H9 (cell line): ENCODE results near the gene ANAPC2. TPM values are rescaled to one million over a fixed set of nuclear protein-coding genes. Genes with fewer than 3 reads are reported as not detected.
A peak's percentile ranks its signal among the peaks of the same experiment; 100 is the strongest.

Experiments
- DNase-seq: peaks from one replicate; pipeline ENCODE4 v3.0.0-alpha.2; 2017
- H2AFZ ChIP-seq: one replicate; pipeline ENCODE4 v1.6.1; 2013; ENCODE audit warnings: mild to moderate bottlenecking, low read length, control low read depth, moderate library complexity
- H2AK5ac ChIP-seq: 2 replicates; pipeline ENCODE4 v1.6.1; 2013; ENCODE audit warnings: low read length, control low read depth, mixed read lengths; ENCODE audit not compliant: insufficient read length
- H2BK120ac ChIP-seq: one replicate; pipeline ENCODE4 v1.6.1; 2013; ENCODE audit warnings: low read depth, mild to moderate bottlenecking, low read length, control low read depth, inconsistent platforms; ENCODE audit not compliant: poor library complexity, severe bottlenecking
- H2BK12ac ChIP-seq: 2 replicates; pipeline ENCODE4 v1.6.1; 2013; ENCODE audit warnings: low read length, control low read depth, mixed read lengths, low read depth; ENCODE audit not compliant: insufficient read length
- H2BK15ac ChIP-seq: 2 replicates; pipeline ENCODE4 v1.6.1; 2013; ENCODE audit warnings: low read depth, low read length, control low read depth
- H2BK20ac ChIP-seq: one replicate; pipeline ENCODE4 v1.6.1; 2013; ENCODE audit warnings: low read depth, mild to moderate bottlenecking, low read length, control low read depth, inconsistent platforms; ENCODE audit not compliant: poor library complexity, severe bottlenecking
- H2BK5ac ChIP-seq: 2 replicates; pipeline ENCODE4 v1.6.1; 2013; ENCODE audit warnings: low read length, control low read depth, mixed read lengths; ENCODE audit not compliant: insufficient read length
- H3K14ac ChIP-seq: 2 replicates; pipeline ENCODE4 v1.6.1; 2013; ENCODE audit warnings: low read length, control low read depth; ENCODE audit not compliant: insufficient read depth
- H3K18ac ChIP-seq: 2 replicates; pipeline ENCODE4 v1.6.1; 2013; ENCODE audit warnings: low read depth, mild to moderate bottlenecking, mixed read lengths, low read length, control low read depth; ENCODE audit not compliant: insufficient read length
- H3K23ac ChIP-seq: 2 replicates; pipeline ENCODE4 v1.6.1; 2013; ENCODE audit warnings: low read length, control low read depth, mixed read lengths, low read depth; ENCODE audit not compliant: insufficient read length
- H3K23me2 ChIP-seq: 2 replicates; pipeline ENCODE4 v1.6.1; 2013; ENCODE audit warnings: low read depth, mild to moderate bottlenecking, mixed read lengths, low read length, control low read depth; ENCODE audit not compliant: insufficient read length, poor library complexity, severe bottlenecking
- H3K27ac ChIP-seq: 2 replicates; pipeline ENCODE4 v1.5.1; 2013; ENCODE audit warnings: low read length, control low read depth, mixed read lengths, low read depth; ENCODE audit not compliant: insufficient read length
- H3K27me3 ChIP-seq: 2 replicates; pipeline ENCODE4 v1.6.1; 2013; ENCODE audit warnings: low read length, control low read depth, inconsistent platforms; ENCODE audit not compliant: insufficient read depth
- H3K4ac ChIP-seq: 2 replicates; pipeline ENCODE4 v1.6.1; 2013; ENCODE audit warnings: low read depth, mild to moderate bottlenecking, control low read depth, inconsistent platforms, low read length, moderate library complexity
- H3K4me1 ChIP-seq: 2 replicates; pipeline ENCODE4 v1.6.1; 2013; ENCODE audit warnings: low read length, control low read depth, inconsistent platforms; ENCODE audit not compliant: insufficient read depth
- H3K4me2 ChIP-seq: 2 replicates; pipeline ENCODE4 v1.6.1; 2013; ENCODE audit warnings: low read length, control low read depth, mixed read lengths; ENCODE audit not compliant: insufficient read length, insufficient read depth
- H3K56ac ChIP-seq: 2 replicates; pipeline ENCODE4 v1.6.1; 2013; ENCODE audit warnings: low read depth, mild to moderate bottlenecking, mixed read lengths, low read length, control low read depth; ENCODE audit not compliant: insufficient read length
- H3K79me1 ChIP-seq: 2 replicates; pipeline ENCODE4 v1.6.1; 2013; ENCODE audit warnings: low read depth, mild to moderate bottlenecking, moderate library complexity, low read length, control low read depth, inconsistent platforms; ENCODE audit not compliant: insufficient read depth, poor library complexity, severe bottlenecking
- H3K79me2 ChIP-seq: 2 replicates; pipeline ENCODE4 v1.6.1; 2013; ENCODE audit warnings: low read length, control low read depth, inconsistent platforms; ENCODE audit not compliant: insufficient read depth
- H3K9ac ChIP-seq: 2 replicates; pipeline ENCODE4 v1.6.1; 2013; ENCODE audit warnings: low read length, control low read depth, mixed read lengths; ENCODE audit not compliant: insufficient read length; ENCODE audit errors: extremely low read depth
- H3K9me3 ChIP-seq: one replicate; pipeline ENCODE4 v1.6.1; 2013; ENCODE audit warnings: low read depth, low read length, inconsistent platforms; ENCODE audit not compliant: control insufficient read depth
- H3T11ph ChIP-seq: one replicate; pipeline ENCODE4 v1.6.1; 2013; ENCODE audit warnings: mild to moderate bottlenecking, low read length, control low read depth, inconsistent platforms
- H4K20me1 ChIP-seq: one replicate; pipeline ENCODE4 v1.6.1; 2013; ENCODE audit not compliant: control insufficient read depth, insufficient read length, insufficient read depth
- H4K5ac ChIP-seq: 2 replicates; pipeline ENCODE4 v1.6.1; 2013; ENCODE audit warnings: low read depth, mild to moderate bottlenecking, mixed read lengths, low read length, control low read depth; ENCODE audit not compliant: insufficient read length
- H4K8ac ChIP-seq: replicated peaks from 2 replicates; pipeline ENCODE4 v1.6.1; 2013; ENCODE audit warnings: low read length, control low read depth, mixed read lengths, low read depth; ENCODE audit not compliant: insufficient read length
- H4K91ac ChIP-seq: 2 replicates; pipeline ENCODE4 v1.6.1; 2013; ENCODE audit warnings: low read depth, mild to moderate bottlenecking, moderate library complexity, mixed read lengths, low read length, control low read depth; ENCODE audit not compliant: insufficient read length
- H3K27ac Mint-ChIP-seq, 3 experiments: 2 replicates in 2 of 3; 3 replicates in 1 of 3; pipeline ENCODE4 v1.8.0; 2020 to 2021; ENCODE audit warnings: mixed read lengths in 3 of 3, mild to moderate bottlenecking in 1 of 3, moderate library complexity in 1 of 3
- H3K27me3 Mint-ChIP-seq: 2 replicates; pipeline ENCODE4 v1.8.0; 2021; ENCODE audit warnings: low read depth, mild to moderate bottlenecking, moderate library complexity, mixed read lengths
- H3K36me3 Mint-ChIP-seq, 3 experiments: 2 replicates in 2 of 3; 3 replicates in 1 of 3; pipeline ENCODE4 v1.8.0; 2020 to 2021; ENCODE audit warnings: low read depth in 3 of 3, mixed read lengths in 3 of 3; ENCODE audit not compliant: insufficient read depth in 1 of 3
- H3K4me1 Mint-ChIP-seq, 2 experiments: 2 replicates each; pipeline ENCODE4 v1.8.0; 2020; ENCODE audit warnings: mixed read lengths in 2 of 2
- H3K4me3 Mint-ChIP-seq, 2 experiments: 2 replicates in 1 of 2; 3 replicates in 1 of 2; pipeline ENCODE4 v1.8.0; 2020 to 2021; ENCODE audit warnings: mild to moderate bottlenecking in 2 of 2, mixed read lengths in 2 of 2, moderate library complexity in 1 of 2
- H3K9me3 Mint-ChIP-seq, 2 experiments: 2 replicates in 1 of 2; 3 replicates in 1 of 2; pipeline ENCODE4 v1.8.0; 2020; ENCODE audit warnings: mild to moderate bottlenecking in 2 of 2, mixed read lengths in 2 of 2, moderate library complexity in 1 of 2
- WGBS: extraction: QIAGEN DNeasy Blood & Tissue Kit; methylation state at CpG from one replicate; pipeline ENCODE4 v1.1.7; 2013; ENCODE audit warnings: missing lambda C conversion rate, low lambda C conversion rate, mixed read lengths; ENCODE audit not compliant: insufficient read length; ENCODE audit errors: extremely low coverage; 5-methylcytosine and 5-hydroxymethylcytosine counted together
- total RNA-seq: library from RNA; stranded (reverse); gene quantifications from 2 replicates; pipeline ENCODE4 v1.2.1, GENCODE V29; 2021
- TF ChIP-seq, protein P1 (sequence below): fragments of 200-600 bp; sonication (generic); conservative IDR thresholded peaks from 3 replicates; pipeline ENCODE4 v1.8.0; 2021; ENCODE audit warnings: antibody characterized with exemption, mild to moderate bottlenecking

ANAPC2 gene
- total RNA-seq, 1 experiment from 2014 or later = 54.8 TPM

DNA sequence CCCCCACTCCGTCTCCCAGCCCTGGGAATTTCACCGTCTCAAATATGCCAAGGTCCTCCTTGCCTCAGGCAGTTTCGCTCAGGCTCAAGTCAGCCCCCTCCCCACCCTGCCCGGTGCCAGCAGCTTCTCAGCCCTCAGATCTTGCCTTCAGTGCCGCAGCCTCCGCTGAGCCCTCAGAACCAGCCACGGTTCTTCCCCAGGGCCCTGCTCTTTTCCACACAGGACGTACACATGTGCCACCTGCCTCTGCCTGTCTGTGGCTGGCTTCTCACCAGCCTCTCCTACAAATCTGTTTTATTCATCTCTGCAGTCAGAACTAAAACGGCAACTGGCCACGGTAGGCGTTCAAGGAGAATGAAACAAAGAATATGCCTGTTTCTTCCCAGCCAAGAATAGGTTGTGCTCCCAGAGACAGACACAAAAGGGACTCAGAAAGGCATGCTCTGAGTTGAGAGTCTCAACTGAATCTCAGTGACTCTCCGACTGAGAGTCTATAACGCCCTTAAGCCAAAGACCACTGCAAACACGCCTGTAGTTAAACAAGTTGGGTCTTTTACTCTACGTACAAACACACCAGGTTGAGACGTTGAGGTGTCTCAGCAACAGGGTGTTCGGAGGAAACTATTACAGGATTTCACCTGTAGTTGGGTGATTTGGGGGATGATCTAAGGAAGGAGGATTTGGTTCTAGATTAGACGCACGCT, 60.0 kb downstream of the ANAPC2 start:
- H3K4me1 ChIP-seq = no peaks in the 10 kb centered on the region
- no peak overlapping the region for H2BK120ac ChIP-seq
- no peak overlapping the region for H3K23ac ChIP-seq
- no peak for DNase-seq
- no peaks in the 10 kb centered on the region for H3K27me3 ChIP-seq
- peaks cover 4% of the 10 kb centered on the region for H3K23me2 ChIP-seq
- H3T11ph ChIP-seq = no peak overlapping the region
- H2BK12ac ChIP-seq = no peak overlapping the region
- H3K9me3 ChIP-seq = no peaks in the 10 kb centered on the region
- no peak overlapping the region for H3K4ac ChIP-seq
- H3K27ac Mint-ChIP-seq = no peak overlapping the region
- H4K20me1 ChIP-seq = no peaks in the 10 kb centered on the region
- H3K14ac ChIP-seq = no peak overlapping the region
- no peak overlapping the region for H4K91ac ChIP-seq
- peaks cover 34% of the 10 kb centered on the region for H3K27me3 Mint-ChIP-seq
- TF ChIP-seq, protein P1, sequence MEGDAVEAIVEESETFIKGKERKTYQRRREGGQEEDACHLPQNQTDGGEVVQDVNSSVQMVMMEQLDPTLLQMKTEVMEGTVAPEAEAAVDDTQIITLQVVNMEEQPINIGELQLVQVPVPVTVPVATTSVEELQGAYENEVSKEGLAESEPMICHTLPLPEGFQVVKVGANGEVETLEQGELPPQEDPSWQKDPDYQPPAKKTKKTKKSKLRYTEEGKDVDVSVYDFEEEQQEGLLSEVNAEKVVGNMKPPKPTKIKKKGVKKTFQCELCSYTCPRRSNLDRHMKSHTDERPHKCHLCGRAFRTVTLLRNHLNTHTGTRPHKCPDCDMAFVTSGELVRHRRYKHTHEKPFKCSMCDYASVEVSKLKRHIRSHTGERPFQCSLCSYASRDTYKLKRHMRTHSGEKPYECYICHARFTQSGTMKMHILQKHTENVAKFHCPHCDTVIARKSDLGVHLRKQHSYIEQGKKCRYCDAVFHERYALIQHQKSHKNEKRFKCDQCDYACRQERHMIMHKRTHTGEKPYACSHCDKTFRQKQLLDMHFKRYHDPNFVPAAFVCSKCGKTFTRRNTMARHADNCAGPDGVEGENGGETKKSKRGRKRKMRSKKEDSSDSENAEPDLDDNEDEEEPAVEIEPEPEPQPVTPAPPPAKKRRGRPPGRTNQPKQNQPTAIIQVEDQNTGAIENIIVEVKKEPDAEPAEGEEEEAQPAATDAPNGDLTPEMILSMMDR = no peak
- no peak overlapping the region for H3K27ac ChIP-seq
- no peaks in the 10 kb centered on the region; a peak in 1 of 7 replicates for H3K36me3 Mint-ChIP-seq
- H3K56ac ChIP-seq = no peak overlapping the region
- no CpG with 5 or more reads among the region's 19 CpGs for WGBS
- H4K8ac ChIP-seq = no peak overlapping the region
- no peak overlapping the region for H4K5ac ChIP-seq
- no peak overlapping the region for H2BK20ac ChIP-seq
- no peak overlapping the region for H2BK15ac ChIP-seq
- H2BK5ac ChIP-seq = no peak overlapping the region
- no peak overlapping the region for H2AK5ac ChIP-seq
- no peak overlapping the region for H2AFZ ChIP-seq
- peak overlapping the region; percentile 76 to 81 for H3K4me3 Mint-ChIP-seq
- H3K79me2 ChIP-seq = no peaks in the 10 kb centered on the region
- peaks cover 14 to 17% of the 10 kb centered on the region in 2 experiments for H3K4me1 Mint-ChIP-seq
- peak overlapping the region; percentile 71 for H3K4me2 ChIP-seq
- no peaks in the 10 kb centered on the region for H3K9me3 Mint-ChIP-seq
- no peak overlapping the region for H3K18ac ChIP-seq
- H3K9ac ChIP-seq = no peak overlapping the region
- H3K79me1 ChIP-seq = no peaks in the 10 kb centered on the region
